HS-27A (cell line): ENCODE results near the gene CDCA8.
"Not testable (repeated sequence)": the region's sequence is repeated elsewhere in the genome, so short reads cannot be mapped to it uniquely, and the experiment has no call there.

Experiments used
- DNase-seq: peaks from one replicate; pipeline ENCODE4 v3.0.0-alpha.2; 2012; ENCODE audit warnings: low read depth, missing footprints

CDCA8 gene

GRCh38 chr1:37718181-37718900, 26.0 kb downstream of the CDCA8 start:
- no peak for DNase-seq

- DNase-seq: no peak
These were observed 26.7 kb downstream of the CDCA8 start for GRCh38 chr1:37718901-37719571.

GRCh38 chr1:37719572-37720195, 27.4 kb downstream of the CDCA8 start:
- DNase-seq: no peak

- no peak for DNase-seq
These were observed 28.2 kb downstream of the CDCA8 start for GRCh38 chr1:37720231-37721130.

GRCh38 chr1:37721565-37721964, 29.2 kb downstream of the CDCA8 start:
- no peak for DNase-seq

- DNase-seq: no peak
These were observed 30.1 kb downstream of the CDCA8 start for GRCh38 chr1:37722181-37723071.

DNA sequence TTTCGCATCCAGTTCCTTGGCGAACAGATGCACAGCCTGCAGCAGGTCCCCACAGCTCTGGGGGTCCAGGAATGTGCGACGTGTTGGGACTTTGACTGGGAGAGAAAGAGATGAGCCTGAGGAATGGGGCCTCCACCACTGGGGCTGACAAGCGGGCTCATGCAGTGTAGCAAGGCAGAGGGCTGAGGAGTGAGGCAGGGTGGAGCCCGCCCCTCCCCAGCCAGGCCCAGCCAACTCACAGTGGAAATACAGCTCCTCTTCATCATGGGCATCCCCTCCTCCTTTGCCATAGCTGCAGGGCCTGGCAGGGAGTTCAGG, 30.7 kb downstream of the CDCA8 start:
- no peak for DNase-seq

- no peak for DNase-seq
These were observed 31.2 kb downstream of the CDCA8 start for GRCh38 chr1:37723390-37724078.

GRCh38 chr1:37724575-37724974, 32.3 kb downstream of the CDCA8 start:
- no peak for DNase-seq

- DNase-seq: no peak
These were observed 33.7 kb downstream of the CDCA8 start for GRCh38 chr1:37725851-37726613.

DNA sequence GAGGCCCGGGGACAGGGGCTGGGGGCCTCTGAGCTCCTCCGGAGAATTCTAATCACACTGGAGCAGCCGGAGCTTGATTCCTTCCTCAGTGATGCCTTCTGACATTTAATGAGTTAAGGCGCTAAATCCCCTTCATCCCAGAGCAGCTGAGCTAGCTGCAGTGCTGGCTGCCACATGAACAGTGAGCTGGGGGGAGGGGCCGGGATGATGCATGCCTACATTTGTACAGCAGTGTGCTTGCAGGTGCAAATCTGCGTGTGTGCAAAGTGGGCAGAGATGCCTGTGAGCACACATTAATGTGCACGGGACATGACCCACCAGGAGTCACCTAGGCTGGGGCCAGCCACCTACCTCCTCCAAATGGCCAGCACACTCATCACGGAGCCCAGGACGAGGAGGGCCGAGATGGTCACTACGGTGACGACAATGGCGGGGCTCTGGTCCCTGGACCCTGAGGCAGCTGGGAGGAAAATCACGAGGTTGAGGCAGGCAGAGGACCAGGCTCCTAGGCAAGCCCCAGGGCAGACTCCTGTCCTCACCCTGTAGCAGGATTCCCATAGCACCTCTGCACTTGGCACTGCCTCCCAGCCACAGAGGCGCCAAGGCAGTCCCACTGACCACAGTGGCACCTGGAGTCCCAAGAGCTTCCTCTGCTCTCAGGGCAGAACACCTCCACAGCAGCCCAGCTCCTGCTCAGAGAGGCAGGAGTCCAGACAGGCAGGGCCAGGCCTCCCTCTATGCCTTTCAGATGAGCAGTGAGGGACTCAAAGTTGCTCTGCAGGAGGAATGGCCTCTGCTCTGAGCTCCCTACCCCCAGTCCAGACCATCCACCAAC, 34.7 kb downstream of the CDCA8 start:
- DNase-seq: no peak

DNA sequence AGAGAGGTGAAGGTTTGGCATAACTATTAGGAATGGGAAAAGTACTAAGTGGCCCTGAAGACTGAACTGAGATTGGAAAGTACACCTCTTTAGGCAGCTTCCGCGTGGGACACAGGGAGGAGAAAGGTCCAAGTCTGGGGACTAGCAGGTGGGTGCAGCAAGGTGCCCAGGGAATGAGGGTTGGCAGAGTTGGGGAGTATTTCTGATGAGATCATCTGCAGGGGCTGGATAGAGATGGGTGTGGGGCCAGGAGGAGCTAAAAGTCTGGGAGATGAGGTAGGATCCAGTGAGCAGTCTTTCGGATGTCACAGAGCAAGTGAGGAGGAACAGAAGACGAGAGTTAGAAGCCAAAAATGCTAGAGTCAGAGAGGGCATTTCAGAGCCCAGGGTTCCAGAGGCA, 36.1 kb downstream of the CDCA8 start:
- no peak for DNase-seq

- DNase-seq: no peak
These were observed 38.1 kb downstream of the CDCA8 start for GRCh38 chr1:37730376-37730775.

DNA sequence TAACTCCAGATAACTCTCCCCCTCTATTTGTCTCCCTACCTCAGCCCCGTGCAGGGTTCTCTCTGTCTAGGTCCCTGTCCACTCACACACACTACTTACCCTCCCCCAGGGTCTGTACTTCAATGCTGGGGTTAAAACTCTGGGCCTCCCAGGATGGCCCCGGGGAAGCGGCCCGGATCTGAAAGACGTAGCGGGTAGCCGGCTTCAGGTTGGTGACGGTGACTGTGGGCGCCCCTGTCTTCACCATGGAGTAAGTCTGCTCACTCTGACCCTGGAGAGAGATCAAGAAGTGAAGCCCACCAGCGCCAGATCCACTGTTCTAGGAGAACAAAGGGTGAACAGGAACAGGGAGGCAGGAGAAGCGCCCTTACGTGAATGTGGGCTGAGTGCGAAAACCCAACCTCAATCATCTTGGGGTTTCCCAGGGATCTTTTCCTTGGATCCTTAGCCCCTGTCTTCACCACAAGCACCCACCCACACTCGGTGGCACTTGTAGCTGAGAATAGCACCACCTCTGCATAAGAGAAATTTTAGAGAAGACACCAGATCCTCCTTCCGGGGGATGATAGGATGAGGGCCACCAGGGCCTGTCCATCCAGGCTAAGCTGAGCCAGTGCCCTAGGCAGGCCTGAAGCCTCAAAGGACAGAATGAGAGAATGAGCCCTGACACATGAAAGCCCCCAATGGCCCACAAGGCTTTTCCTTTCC, 39.1 kb downstream of the CDCA8 start:
- DNase-seq: no peak

- no peak for DNase-seq
These were observed 39.9 kb downstream of the CDCA8 start for GRCh38 chr1:37732111-37732780.

- DNase-seq: no peak
These were observed 42.6 kb downstream of the CDCA8 start for GRCh38 chr1:37734629-37735591.

DNA sequence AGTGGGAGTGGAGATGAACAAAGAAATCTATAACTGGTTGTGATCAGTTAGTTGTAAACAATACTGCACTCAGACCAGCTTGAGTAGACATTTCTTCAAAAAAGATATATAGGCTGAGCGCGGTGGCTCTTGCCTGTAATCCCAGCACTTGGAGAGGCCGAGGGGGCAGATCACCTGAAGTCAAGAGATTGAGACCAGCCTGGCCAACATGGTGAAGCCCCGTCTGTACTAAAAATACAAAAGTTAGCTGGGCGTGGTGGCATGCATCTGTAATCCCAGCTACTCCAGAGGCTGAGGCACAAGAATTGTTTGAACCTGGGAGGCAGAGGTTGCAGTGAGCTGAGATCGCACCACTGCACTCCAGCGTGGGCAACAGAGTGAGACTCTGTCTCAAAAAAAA, 45.7 kb downstream of the CDCA8 start:
- DNase-seq: not testable (repeated sequence)
